GOT3 (cell line): ENCODE measurements around the gene ZNF234.
"Not testable (repeated sequence)": the region's sequence is repeated elsewhere in the genome, so short reads cannot be mapped to it uniquely, and the experiment has no call there.

Experiments
- DNase-seq: peaks from one replicate; lab custom pipeline; 2025; ENCODE audit warnings: mixed read lengths; lab: John Stamatoyannopoulos, UW

Gene ZNF234

DNA sequence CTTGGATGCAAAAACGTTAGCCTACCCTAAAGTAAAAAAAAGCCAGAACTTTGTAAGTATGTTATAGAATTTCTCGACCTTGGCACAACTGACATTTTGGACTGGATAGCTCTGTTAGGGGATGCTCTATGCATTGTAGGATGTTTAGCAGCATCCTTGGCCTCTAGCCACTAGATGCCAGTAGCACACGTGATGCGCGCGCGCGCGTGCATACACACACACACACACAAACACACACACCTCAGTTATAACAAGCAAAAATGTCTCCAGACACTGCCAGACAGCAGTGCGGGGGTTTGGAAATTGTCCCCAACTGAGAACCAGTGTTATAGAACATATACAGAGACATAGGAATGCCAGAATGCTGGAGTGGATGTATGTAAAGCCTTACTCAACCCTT is 40.8 kb downstream of the ZNF234 start:
- no peak for DNase-seq

DNA sequence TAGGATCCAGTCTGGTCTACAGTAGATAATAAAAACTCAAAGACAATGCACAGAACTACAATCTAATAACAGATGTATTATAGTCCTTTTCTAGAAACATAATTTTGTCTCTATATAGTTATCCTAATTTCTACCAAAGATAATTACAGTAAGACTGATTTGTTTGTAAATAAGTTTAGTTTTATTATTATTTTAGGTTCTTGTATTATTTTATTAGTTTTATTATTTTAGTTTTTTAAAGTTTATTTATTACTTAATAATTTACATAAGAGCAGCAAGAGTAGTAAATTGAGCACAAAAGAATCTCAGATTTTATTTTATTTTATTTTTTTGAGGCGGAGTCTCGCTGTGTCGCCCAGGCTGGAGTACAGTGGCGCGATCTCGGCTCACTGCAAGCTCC is 48.7 kb downstream of the ZNF234 start:
- DNase-seq = no peak

DNA sequence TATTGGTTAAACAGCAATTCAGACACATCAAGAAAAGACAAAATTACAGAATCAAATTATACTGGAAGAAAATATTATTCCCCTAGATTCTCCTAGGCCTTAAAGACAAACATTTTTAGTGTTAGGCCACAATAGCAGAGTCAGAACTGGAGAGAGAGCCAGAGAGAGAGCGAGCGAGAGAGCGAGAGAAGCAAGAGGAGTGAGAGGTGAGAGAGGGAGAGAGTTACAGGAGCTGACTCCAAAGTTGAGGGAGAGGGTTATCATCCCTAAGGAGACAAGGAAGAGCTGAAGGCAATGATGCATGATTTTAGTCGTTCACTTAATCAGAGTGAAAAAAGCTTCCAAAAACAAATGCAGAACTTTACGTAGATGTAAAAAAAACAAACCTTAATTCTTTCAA is 50.8 kb downstream of the ZNF234 start:
- DNase-seq = no peak

DNA sequence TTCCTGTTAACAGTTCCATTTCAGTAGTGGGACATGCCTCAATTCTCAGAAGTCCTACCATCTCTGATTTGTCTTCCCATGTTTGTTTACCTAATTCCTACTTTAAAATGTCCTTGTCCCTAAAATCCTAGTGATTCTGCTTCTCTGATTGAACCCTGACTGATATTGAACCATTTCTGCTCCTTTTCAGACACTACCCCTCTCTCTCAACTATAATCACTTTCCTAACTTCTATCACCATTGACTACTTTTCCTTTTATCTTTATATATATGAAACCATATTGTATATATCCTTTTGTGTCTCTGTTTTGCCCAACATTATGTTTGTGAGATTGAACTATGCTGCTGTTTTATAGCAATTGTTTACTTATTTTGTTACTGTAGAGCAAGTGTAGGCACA is 55.4 kb downstream of the ZNF234 start:
- no peak for DNase-seq

DNA sequence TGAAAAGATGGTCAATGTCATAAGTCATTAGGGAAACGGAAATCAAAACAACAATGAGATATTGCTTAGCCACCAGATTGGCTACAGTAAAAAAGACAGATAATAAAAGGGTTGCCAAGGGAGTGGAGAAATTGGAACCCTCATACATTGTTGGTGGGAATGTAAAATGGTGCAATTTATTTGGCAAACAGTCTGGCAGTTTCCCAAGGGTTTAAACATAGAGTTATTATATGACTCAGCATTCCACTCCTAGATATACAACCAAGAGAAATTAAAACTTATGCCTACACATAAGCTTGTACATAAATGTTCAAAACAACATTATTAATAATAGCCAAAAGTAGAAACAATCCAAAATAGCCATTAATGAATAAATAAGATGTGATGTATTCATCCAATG is 61.1 kb downstream of the ZNF234 start:
- no peak for DNase-seq

DNA sequence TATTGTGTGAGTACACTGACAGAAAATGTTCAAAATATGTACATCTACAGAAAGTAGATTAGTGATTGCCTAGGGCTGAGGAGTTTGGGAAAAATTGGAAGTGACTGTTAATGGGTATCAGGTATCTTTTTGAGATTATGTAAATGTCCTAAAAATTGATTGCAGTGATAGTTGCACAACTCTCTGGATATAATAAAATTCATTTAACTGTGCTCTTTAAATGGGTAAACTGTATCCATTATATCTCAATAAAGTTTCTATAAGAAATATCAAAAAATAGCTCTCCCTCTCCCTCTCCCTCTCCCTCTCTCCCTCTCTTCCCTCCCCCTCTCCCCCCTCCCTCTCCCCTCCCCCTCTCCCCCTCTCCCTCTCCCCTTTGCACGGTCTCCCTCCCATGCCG is 61.6 kb downstream of the ZNF234 start:
- DNase-seq = no peak

DNA sequence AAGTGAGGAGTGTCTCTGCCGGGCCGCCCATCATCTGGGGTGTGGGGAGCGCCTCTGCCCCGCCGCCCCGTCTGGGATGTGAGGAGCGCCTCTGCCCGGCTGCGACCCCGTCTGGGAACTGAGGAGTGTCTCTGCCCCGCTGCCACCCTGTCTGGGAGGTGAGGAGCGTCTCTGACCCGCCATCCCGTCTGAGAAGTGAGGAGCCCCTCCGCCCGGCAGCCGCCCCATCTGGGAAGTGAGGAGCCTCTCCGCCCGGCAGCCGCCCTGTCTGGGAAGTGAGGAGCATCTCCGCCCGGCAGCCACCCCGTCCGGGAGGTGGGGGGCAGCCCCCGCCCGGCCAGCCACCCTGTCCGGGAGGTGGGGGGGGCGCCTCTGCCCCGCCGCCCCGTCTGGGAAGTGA is 62.5 kb downstream of the ZNF234 start:
- not testable (repeated sequence) for DNase-seq

DNA sequence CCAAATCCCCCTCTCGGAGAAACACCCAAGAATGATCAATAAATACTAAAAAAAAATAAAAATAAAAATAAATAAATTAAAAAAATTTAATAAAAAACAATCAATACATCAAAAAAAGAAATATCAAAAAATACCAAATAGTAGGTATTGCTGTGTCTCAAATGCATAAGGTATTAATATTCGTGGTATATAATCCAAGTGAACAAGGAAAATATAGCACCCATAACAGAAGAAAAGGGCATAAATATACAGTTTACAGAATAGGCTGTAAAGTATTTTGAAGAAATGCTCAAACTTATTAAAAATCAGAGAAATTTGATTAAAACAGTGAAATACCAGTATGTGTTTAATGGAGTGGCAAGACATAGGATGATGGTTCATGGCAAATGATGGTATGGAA is 63.4 kb downstream of the ZNF234 start:
- DNase-seq = no peak

DNA sequence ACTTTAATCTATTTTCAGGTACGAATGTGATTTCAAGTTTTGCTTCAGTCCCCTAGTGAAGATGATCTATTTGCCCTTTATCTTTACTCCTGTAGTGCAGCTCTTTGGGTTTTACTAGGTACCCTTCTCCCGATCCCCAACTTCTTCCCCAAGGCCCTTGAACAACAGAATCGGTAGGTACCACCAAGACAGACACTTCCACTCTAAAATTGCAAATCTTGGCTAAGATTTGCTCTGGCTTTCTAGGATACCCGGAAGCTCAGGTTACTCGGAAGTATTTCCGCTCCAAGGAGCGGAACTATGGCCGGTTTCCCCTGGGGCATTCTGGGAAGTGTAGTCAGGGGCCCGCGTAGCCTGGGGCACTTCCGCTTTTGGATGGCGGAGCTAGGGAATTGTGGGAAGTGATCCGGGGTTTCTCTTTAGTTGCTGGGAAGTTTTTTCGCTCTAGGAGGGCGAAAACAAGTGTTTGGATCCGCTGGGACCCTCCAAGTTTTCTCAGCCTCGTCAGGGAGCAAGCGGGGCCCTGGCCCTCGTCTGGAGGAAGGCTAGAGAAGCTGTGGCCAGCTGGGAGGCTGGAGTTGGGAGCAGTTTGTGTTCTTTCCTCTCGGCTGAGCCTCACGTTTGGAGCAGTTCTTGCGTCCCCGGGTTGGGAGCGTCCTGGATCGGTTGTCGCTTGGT is 65.9 kb downstream of the ZNF234 start:
- DNase-seq = peak; percentile 70
